Esophagus muscularis mucosa (tissue), 4 donors: ENCODE results near the gene MAP3K1. TPM values are rescaled to one million over a fixed set of nuclear protein-coding genes. Genes with fewer than 3 reads are reported as not detected.

ENCODE experiments used
- DNase-seq: peaks from one replicate; pipeline ENCODE4 v3.0.0-alpha.2; 2017; ENCODE audit errors: extremely low spot score
- H3K27ac ChIP-seq, 4 donors: fragments of 200-600 bp; sonication (generic); replicated peaks in 1 of 4; 1 replicate in 3 of 4; 2 replicates in 1 of 4; pipeline ENCODE4 v1.5.1; 2016 to 2019; ENCODE audit warnings: mild to moderate bottlenecking in 1 of 4
- H3K27me3 ChIP-seq, 4 donors: fragments of 200-600 bp; sonication (generic); one replicate each; pipeline versions ENCODE4 v1.5.1 to v1.6.0; 2016 to 2019
- H3K36me3 ChIP-seq, 4 donors: fragments of 200-600 bp; sonication (generic); one replicate each; pipeline ENCODE4 v1.5.1; 2016 to 2019
- H3K4me1 ChIP-seq, 4 donors: fragments of 200-600 bp; sonication (generic); one replicate each; pipeline ENCODE4 v1.5.1; 2016 to 2019
- H3K4me3 ChIP-seq, 4 donors: fragments of 200-600 bp; sonication (generic); 1 replicate in 2 of 4; 2 replicates in 2 of 4; pipeline ENCODE4 v1.5.1; 2016 to 2019; ENCODE audit warnings: mild to moderate bottlenecking in 4 of 4, moderate library complexity in 1 of 4
- H3K9me3 ChIP-seq, 4 donors: fragments of 200-600 bp; sonication (generic); 1 replicate in 3 of 4; 2 replicates in 1 of 4; pipeline ENCODE4 v1.5.1; 2016 to 2019
- CTCF ChIP-seq, 3 experiments: fragments of 200-600 bp in 2 of 3; fragments of 450-650 bp in 1 of 3; sonication (generic) in 2 of 3; IDR thresholded peaks; one replicate each; pipeline ENCODE4 v1.5.1; 2017 to 2019; ENCODE audit warnings: antibody characterized with exemption in 3 of 3, mild to moderate bottlenecking in 2 of 3, moderate library complexity in 1 of 3
- EP300 ChIP-seq: sonication (generic); formaldehyde crosslinking; IDR thresholded peaks from one replicate; pipeline ENCODE4 v1.6.1; 2017; ENCODE audit warnings: antibody characterized with exemption
- POLR2A ChIP-seq: fragments of 450-650 bp; IDR thresholded peaks from one replicate; pipeline ENCODE4 v1.6.1; 2017; ENCODE audit warnings: antibody characterized with exemption, moderate library complexity, mild to moderate bottlenecking, low read depth
- POLR2AphosphoS5 ChIP-seq, 2 donors: sonication (generic); formaldehyde crosslinking; IDR thresholded peaks; one replicate each; pipeline ENCODE4 v1.6.1; 2017; ENCODE audit warnings: antibody characterized with exemption in 2 of 2
- WGBS: methylation state at CpG from one replicate; pipeline ENCODE4 v1.1.5; 2018; 5-methylcytosine and 5-hydroxymethylcytosine counted together
- intact Hi-C: fragments of 100-400 bp; cut with DNase I; formaldehyde crosslinking; loops from one replicate; pipeline ENCODE4 v1.15.1; 2023
- total RNA-seq, 4 donors: library from RNA; depleted of rRNA; stranded (reverse); fragments of >200 nt; gene quantifications; one replicate each; pipeline versions ENCODE4 v1.1.0 to v1.2.1, GENCODE V29; 2016

Gene MAP3K1
- total RNA-seq, 4 donors from 2014 or later, result 7.2 to 12.3 (median 8.8) TPM

- Histone ChIP-seq H3K27ac (no peak overlapping the region), H3K4me1 (peaks cover 48 to 75% (median 68%) of the 10 kb centered on the region in 4 donors), H3K9me3 (no peaks in the 10 kb centered on the region), H3K36me3 (no peaks in the 10 kb centered on the region), H3K4me3 (no peak overlapping the region), H3K27me3 (no peaks in the 10 kb centered on the region)
- TF ChIP-seq CTCF (IDR thresholded peaks at IDR 0.05) (no peak), EP300 (no peak), POLR2AphosphoS5 (IDR thresholded peaks at IDR 0.05) (no peak), POLR2A (no peak)
- 70% methylated on average over 6 of the region's 6 CpGs for WGBS
- intact Hi-C loops, result no loop called here
- no peak for DNase-seq
These were observed 36.1 kb downstream of the MAP3K1 start for GRCh38 chr5:56851258-56851941.

- no peak overlapping the region for H3K27ac ChIP-seq
- no peaks in the 10 kb centered on the region for H3K36me3 ChIP-seq
- intact Hi-C loops, result no loop called here
- H3K4me1 ChIP-seq, result peaks cover 48 to 66% (median 61%) of the 10 kb centered on the region in 4 donors
- H3K9me3 ChIP-seq, result no peaks in the 10 kb centered on the region
- no peak overlapping the region for H3K4me3 ChIP-seq
- no peak for TF ChIP-seq POLR2A
- TF ChIP-seq POLR2AphosphoS5 (IDR thresholded peaks at IDR 0.05), result no peak
- TF ChIP-seq EP300, result no peak
- TF ChIP-seq CTCF (IDR thresholded peaks at IDR 0.05), result no peak
- WGBS, result 74% methylated on average over 3 of the region's 3 CpGs
- no peak for DNase-seq
- no peaks in the 10 kb centered on the region for H3K27me3 ChIP-seq
These were observed 37.1 kb downstream of the MAP3K1 start for GRCh38 chr5:56852228-56853000.

GRCh38 chr5:56853698-56854097 is 38.3 kb downstream of the MAP3K1 start:
- H3K27me3 ChIP-seq, result no peaks in the 10 kb centered on the region
- no peaks in the 10 kb centered on the region for H3K9me3 ChIP-seq
- 83% methylated on average over 4 of the region's 4 CpGs for WGBS
- no peak overlapping the region for H3K4me3 ChIP-seq
- H3K36me3 ChIP-seq, result no peaks in the 10 kb centered on the region
- DNase-seq, result no peak
- TF ChIP-seq POLR2AphosphoS5 (IDR thresholded peaks at IDR 0.05) (no peak), POLR2A (no peak), CTCF (IDR thresholded peaks at IDR 0.05) (no peak), EP300 (no peak)
- intact Hi-C loops, result no loop called here
- H3K27ac ChIP-seq, result no peak overlapping the region
- peaks cover 43 to 60% (median 54%) of the 10 kb centered on the region in 4 donors for H3K4me1 ChIP-seq

GRCh38 chr5:56854920-56855319 is 39.6 kb downstream of the MAP3K1 start:
- Histone ChIP-seq H3K27ac (no peak overlapping the region), H3K4me3 (no peak overlapping the region), H3K4me1 (peaks cover 35 to 48% (median 42%) of the 10 kb centered on the region in 4 donors), H3K9me3 (no peaks in the 10 kb centered on the region), H3K36me3 (peaks cover 0 to 6% (median 4%) of the 10 kb centered on the region in 4 donors), H3K27me3 (no peaks in the 10 kb centered on the region)
- no peak for DNase-seq
- TF ChIP-seq EP300, result no peak
- no peak for TF ChIP-seq CTCF (IDR thresholded peaks at IDR 0.05)
- no peak for TF ChIP-seq POLR2A
- 86% methylated on average over 1 of the region's 1 CpG for WGBS
- intact Hi-C loops, result no loop called here
